Endodermal cell (in vitro differentiated cells): ENCODE results near the gene AKR1D1. TPM values are rescaled to one million over a fixed set of nuclear protein-coding genes. Genes with fewer than 3 reads are reported as not detected.

Source experiments
- DNase-seq: peaks from one replicate; pipeline ENCODE4 v3.0.0-alpha.2; 2017
- H3K27ac ChIP-seq: 2 replicates; pipeline ENCODE4 v1.5.1; 2013; ENCODE audit warnings: mild to moderate bottlenecking, low read depth, low read length, moderate library complexity
- H3K27me3 ChIP-seq: 2 replicates; pipeline ENCODE4 v1.6.1; 2013; ENCODE audit warnings: mild to moderate bottlenecking, low read length, moderate library complexity; ENCODE audit not compliant: insufficient read depth, control insufficient read depth, poor library complexity, severe bottlenecking
- H3K36me3 ChIP-seq: 2 replicates; pipeline ENCODE4 v1.7.0; 2013; ENCODE audit warnings: mild to moderate bottlenecking, low read length, moderate library complexity; ENCODE audit not compliant: control insufficient read depth, insufficient read depth
- H3K4me1 ChIP-seq: one replicate; pipeline ENCODE4 v1.7.0; 2013; ENCODE audit warnings: low read length; ENCODE audit not compliant: control insufficient read depth, insufficient read depth
- H3K4me3 ChIP-seq: 2 replicates; pipeline ENCODE4 v1.5.1; 2013; ENCODE audit warnings: mild to moderate bottlenecking, low read length, moderate library complexity
- H3K9ac ChIP-seq: 2 replicates; pipeline ENCODE4 v1.6.1; 2013; ENCODE audit warnings: mild to moderate bottlenecking, low read length, moderate library complexity; ENCODE audit not compliant: poor library complexity, severe bottlenecking; ENCODE audit errors: extremely low read depth
- H3K9me3 ChIP-seq: 2 replicates; pipeline ENCODE4 v1.6.1; 2013; ENCODE audit warnings: mild to moderate bottlenecking, low read length, moderate library complexity; ENCODE audit not compliant: control insufficient read depth
- H3K27ac Mint-ChIP-seq: 2 replicates; pipeline ENCODE4 v1.8.0; 2020; ENCODE audit warnings: mixed read lengths
- H3K27me3 Mint-ChIP-seq: 2 replicates; pipeline ENCODE4 v1.8.0; 2021; ENCODE audit warnings: mild to moderate bottlenecking, mixed read lengths; ENCODE audit not compliant: insufficient read depth
- H3K36me3 Mint-ChIP-seq: 2 replicates; pipeline ENCODE4 v1.8.0; 2020; ENCODE audit warnings: low read depth, mixed read lengths
- H3K4me1 Mint-ChIP-seq: 2 replicates; pipeline ENCODE4 v1.8.0; 2020; ENCODE audit warnings: mixed read lengths
- H3K4me3 Mint-ChIP-seq: 2 replicates; pipeline ENCODE4 v1.8.0; 2020; ENCODE audit warnings: mild to moderate bottlenecking, moderate library complexity, mixed read lengths
- H3K9me3 Mint-ChIP-seq: 2 replicates; pipeline ENCODE4 v1.8.0; 2020; ENCODE audit warnings: mild to moderate bottlenecking, mixed read lengths
- WGBS, 2 experiments: methylation state at CpG; one replicate each; pipeline versions ENCODE4 v1.1.5 to v1.1.7; 2013; ENCODE audit warnings: missing lambda C conversion rate in 2 of 2, mixed read lengths in 1 of 2; ENCODE audit not compliant: insufficient coverage in 1 of 2, insufficient read length in 1 of 2; 5-methylcytosine and 5-hydroxymethylcytosine counted together
- total RNA-seq, 2 donors: library from RNA; stranded (reverse); fragmentation: NEBNext Ultra II Directional in 1 of 2; extraction: Animal tissue kit (Norgen Biotek cat#: 25700) in 1 of 2; gene quantifications; 2 replicates in 1 of 2; 3 replicates in 1 of 2; pipeline ENCODE4 v1.2.1, GENCODE V29; 2021
- TF ChIP-seq, protein P1 (sequence below): fragments of 200-600 bp; sonication (generic); conservative IDR thresholded peaks from 2 replicates; pipeline ENCODE4 v1.5.0; 2021; ENCODE audit warnings: antibody characterized with exemption, mild to moderate bottlenecking

AKR1D1 gene
- total RNA-seq, 2 donors from 2014 or later = not detected

DNA sequence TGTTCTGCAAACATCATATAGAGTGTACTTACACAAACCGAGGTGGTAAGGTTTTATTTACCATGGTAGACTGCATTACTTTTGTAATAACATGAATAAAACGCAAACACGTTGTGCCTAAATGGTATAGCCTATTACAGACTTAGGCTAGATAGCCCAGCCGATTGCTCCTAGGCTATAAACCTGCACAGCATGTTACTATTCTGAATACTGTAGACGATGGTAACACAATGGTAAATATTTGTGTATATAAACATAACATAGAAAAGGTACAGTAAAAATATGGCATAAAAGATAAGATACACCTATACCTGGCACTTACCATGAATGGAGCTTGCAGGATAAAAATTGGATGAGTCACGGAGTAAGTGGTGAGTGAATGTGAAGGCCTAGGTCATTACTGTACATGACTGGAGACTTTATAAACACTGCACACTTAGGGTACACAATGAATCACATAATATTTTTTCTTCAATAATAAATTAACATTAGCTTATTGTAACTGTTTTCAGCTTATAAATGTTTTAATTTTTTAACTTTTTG lies 16.3 kb downstream of the AKR1D1 start:
- Mint-ChIP-seq H3K9me3 (peaks cover 12% of the 10 kb centered on the region), H3K4me3 (no peak overlapping the region), H3K27me3 (no peaks in the 10 kb centered on the region), H3K36me3 (no peaks in the 10 kb centered on the region), H3K27ac (no peak overlapping the region), H3K4me1 (peaks cover 6% of the 10 kb centered on the region)
- Histone ChIP-seq H3K27me3 (no peaks in the 10 kb centered on the region), H3K4me3 (no peak overlapping the region), H3K4me1 (no peaks in the 10 kb centered on the region), H3K9me3 (peaks cover 1% of the 10 kb centered on the region), H3K9ac (no peak overlapping the region), H3K27ac (no peak overlapping the region), H3K36me3 (no peaks in the 10 kb centered on the region)
- 94 to 95% methylated on average over 3 to 6 of the region's 6 CpGs for WGBS, 2 experiments
- TF ChIP-seq, protein P1, sequence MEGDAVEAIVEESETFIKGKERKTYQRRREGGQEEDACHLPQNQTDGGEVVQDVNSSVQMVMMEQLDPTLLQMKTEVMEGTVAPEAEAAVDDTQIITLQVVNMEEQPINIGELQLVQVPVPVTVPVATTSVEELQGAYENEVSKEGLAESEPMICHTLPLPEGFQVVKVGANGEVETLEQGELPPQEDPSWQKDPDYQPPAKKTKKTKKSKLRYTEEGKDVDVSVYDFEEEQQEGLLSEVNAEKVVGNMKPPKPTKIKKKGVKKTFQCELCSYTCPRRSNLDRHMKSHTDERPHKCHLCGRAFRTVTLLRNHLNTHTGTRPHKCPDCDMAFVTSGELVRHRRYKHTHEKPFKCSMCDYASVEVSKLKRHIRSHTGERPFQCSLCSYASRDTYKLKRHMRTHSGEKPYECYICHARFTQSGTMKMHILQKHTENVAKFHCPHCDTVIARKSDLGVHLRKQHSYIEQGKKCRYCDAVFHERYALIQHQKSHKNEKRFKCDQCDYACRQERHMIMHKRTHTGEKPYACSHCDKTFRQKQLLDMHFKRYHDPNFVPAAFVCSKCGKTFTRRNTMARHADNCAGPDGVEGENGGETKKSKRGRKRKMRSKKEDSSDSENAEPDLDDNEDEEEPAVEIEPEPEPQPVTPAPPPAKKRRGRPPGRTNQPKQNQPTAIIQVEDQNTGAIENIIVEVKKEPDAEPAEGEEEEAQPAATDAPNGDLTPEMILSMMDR = no peak
- DNase-seq = no peak

DNA sequence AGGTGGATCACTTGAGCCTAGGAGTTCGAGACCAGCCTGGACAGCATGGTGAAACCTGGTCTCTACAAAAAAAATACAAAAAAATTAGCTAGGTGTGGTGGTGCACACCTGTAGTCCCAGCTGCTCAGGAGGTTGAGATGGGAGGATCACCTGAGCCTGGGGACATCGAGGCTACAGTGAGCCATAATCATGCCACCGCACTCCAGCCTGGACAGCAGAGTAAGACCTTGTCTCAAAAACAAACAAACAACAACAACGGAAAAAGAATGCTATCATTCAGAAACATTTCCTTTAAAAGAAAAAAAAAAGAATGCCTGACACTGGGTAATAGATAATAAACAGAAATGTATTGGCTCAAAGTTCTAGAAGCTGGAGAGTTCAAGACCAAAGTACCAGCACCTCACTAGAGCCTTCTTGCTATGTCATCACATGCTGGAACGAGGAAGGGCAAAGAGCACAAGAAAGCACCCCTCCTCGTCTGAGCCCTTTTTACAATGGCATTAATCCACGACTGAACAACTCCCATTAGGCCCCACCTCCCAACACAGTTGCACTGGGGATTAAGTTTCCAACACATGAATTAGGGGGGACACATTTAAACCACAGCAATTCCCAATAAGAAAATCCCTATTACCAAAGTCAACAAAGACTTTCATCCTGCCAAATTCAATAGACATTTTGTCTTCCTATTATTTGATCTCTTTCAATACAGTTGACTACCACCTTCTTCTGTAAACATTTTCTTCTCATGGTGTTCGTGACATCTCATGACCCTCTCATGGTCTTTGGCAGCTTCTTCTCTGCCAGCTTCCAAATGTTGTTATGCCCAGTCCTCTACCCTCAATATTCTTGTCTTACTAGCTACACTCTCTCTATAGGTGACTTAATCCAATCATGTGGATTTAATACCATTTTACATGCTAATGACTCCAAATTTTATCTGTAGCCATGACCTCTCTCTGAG lies 20.0 kb downstream of the AKR1D1 start:
- DNase-seq = no peak
- no peak overlapping the region for H3K27ac Mint-ChIP-seq
- H3K27me3 ChIP-seq = no peaks in the 10 kb centered on the region
- H3K9me3 Mint-ChIP-seq = peaks cover 10% of the 10 kb centered on the region
- H3K4me1 ChIP-seq = no peaks in the 10 kb centered on the region
- peaks cover 6% of the 10 kb centered on the region for H3K4me1 Mint-ChIP-seq
- H3K9ac ChIP-seq = no peak overlapping the region
- H3K36me3 Mint-ChIP-seq = no peaks in the 10 kb centered on the region
- no peak overlapping the region for H3K4me3 Mint-ChIP-seq
- H3K27ac ChIP-seq = no peak overlapping the region
- no peaks in the 10 kb centered on the region for H3K9me3 ChIP-seq
- TF ChIP-seq, protein P1 = no peak
- H3K27me3 Mint-ChIP-seq = no peaks in the 10 kb centered on the region
- H3K36me3 ChIP-seq = no peaks in the 10 kb centered on the region
- H3K4me3 ChIP-seq = no peak overlapping the region
- WGBS, 2 experiments = 90 to 92% methylated on average over 3 to 8 of the region's 8 CpGs

DNA sequence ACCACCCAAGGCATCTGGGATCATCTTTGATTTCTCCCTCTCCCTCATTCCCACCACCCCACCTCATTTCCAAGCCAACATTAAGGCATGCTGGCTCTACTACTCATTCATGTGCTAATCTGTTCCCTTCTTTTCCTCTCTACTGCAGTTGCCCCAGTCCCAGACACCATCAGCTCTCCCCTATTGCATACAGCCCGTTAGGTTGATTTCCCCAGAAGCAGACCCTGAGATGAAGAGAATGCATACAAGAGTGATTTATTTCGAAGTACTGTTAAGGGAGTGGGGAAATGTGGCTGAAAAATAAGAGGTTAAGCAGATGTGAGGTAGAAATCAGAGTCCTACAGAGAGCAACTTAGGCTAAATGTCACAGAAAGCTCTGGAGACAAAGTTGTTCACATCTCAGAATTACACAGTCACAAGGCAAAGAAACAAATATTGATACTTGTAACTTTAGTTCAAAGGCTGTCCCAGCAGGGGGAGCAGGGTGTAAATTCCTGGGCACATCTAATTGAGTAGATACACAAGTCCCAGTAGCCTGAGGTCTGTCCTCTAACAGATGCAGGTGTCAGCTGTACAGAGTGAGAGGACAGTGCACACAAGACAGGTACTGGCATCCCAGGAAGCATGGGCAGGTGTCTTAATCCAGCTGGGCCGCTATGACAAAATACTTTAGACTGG lies 20.9 kb downstream of the AKR1D1 start:
- no peak overlapping the region for H3K9ac ChIP-seq
- Mint-ChIP-seq H3K4me1 (peaks cover 6% of the 10 kb centered on the region), H3K9me3 (peaks cover 10% of the 10 kb centered on the region), H3K4me3 (no peak overlapping the region), H3K36me3 (no peaks in the 10 kb centered on the region), H3K27me3 (no peaks in the 10 kb centered on the region), H3K27ac (no peak overlapping the region)
- 89 to 100% methylated on average over 1 to 3 of the region's 3 CpGs for WGBS, 2 experiments
- DNase-seq = peak; percentile 62
- no peaks in the 10 kb centered on the region for H3K4me1 ChIP-seq
- no peaks in the 10 kb centered on the region for H3K36me3 ChIP-seq
- H3K9me3 ChIP-seq = no peaks in the 10 kb centered on the region
- no peak overlapping the region for H3K4me3 ChIP-seq
- no peaks in the 10 kb centered on the region for H3K27me3 ChIP-seq
- TF ChIP-seq, protein P1 = peak; percentile 50
- no peak overlapping the region for H3K27ac ChIP-seq
